Colonic mucosa (tissue), 4 donors: Measurements from ENCODE around the gene EPB41L5. TPM values are rescaled to one million over a fixed set of nuclear protein-coding genes. Genes with fewer than 3 reads are reported as not detected.
"Not testable (repeated sequence)": the region's sequence is repeated elsewhere in the genome, so short reads cannot be mapped to it uniquely, and the experiment has no call there.

Source experiments
- DNase-seq: peaks from one replicate; pipeline ENCODE4 v3.0.0-alpha.2; 2020
- H3K27ac ChIP-seq: fragments of 200-600 bp; one replicate; pipeline ENCODE4 v1.8.0; 2021
- H3K27me3 ChIP-seq: fragments of 200-600 bp; one replicate; pipeline ENCODE4 v1.8.0; 2021
- H3K36me3 ChIP-seq: fragments of 200-600 bp; one replicate; pipeline ENCODE4 v1.8.0; 2021
- H3K4me1 ChIP-seq: fragments of 200-600 bp; one replicate; pipeline ENCODE4 v1.8.0; 2021; ENCODE audit warnings: mild to moderate bottlenecking
- H3K4me3 ChIP-seq: fragments of 200-600 bp; one replicate; pipeline ENCODE4 v1.8.0; 2021
- H3K9ac ChIP-seq, 2 donors: one replicate each; pipeline ENCODE4 v1.7.0; 2013; ENCODE audit warnings: control low read depth in 2 of 2, low read depth in 2 of 2, low read length in 2 of 2
- H3K9me3 ChIP-seq: fragments of 200-600 bp; one replicate; pipeline ENCODE4 v1.8.0; 2021
- CTCF ChIP-seq: fragments of 200-600 bp; IDR thresholded peaks from one replicate; pipeline ENCODE4 v1.8.0; 2022; ENCODE audit warnings: antibody characterized with exemption, mild to moderate bottlenecking
- intact Hi-C: fragments of 100-400 bp; cut with DNase I; formaldehyde crosslinking; loops from one replicate; pipeline ENCODE4 v1.14.1; 2022
- total RNA-seq, 2 donors: library from RNA; stranded (reverse); fragmentation: NEBNext Ultra II Directional in 1 of 2; extraction: Animal tissue kit (Norgen Biotek cat#: 25700) in 1 of 2; gene quantifications; one replicate each; pipeline ENCODE4 v1.2.1, GENCODE V29; 2021
- donor health status: healthy.
- donor health status: DM: no; HTN: no; CAD: no.
- donor health status: DM: no; HTN: no; CAD: no.

Gene EPB41L5
- total RNA-seq, 2 donors from 2014 or later: 21.6 to 36.0 TPM

- Histone ChIP-seq H3K36me3 (no peaks in the 10 kb centered on the region), H3K9ac (no peak overlapping the region), H3K27me3 (no peaks in the 10 kb centered on the region), H3K27ac (no peak overlapping the region), H3K4me3 (no peak overlapping the region), H3K4me1 (peaks cover 4% of the 10 kb centered on the region), H3K9me3 (no peaks in the 10 kb centered on the region)
- intact Hi-C loops: no loop called here
- no peak for TF ChIP-seq CTCF
- peak; percentile 29 for DNase-seq
Measured at GRCh38 chr2:120066800-120067547, 54.1 kb downstream of the EPB41L5 start.

GRCh38 chr2:120068040-120068658 lies 55.3 kb downstream of the EPB41L5 start:
- H3K27me3 ChIP-seq, H3K4me3 ChIP-seq, H3K9me3 ChIP-seq, H3K36me3 ChIP-seq, H3K4me1 ChIP-seq, DNase-seq, intact Hi-C loops, H3K27ac ChIP-seq, H3K9ac ChIP-seq: not testable (repeated sequence)

GRCh38 chr2:120075545-120075944 lies 62.7 kb downstream of the EPB41L5 start:
- H3K4me3 ChIP-seq: no peak overlapping the region
- H3K4me1 ChIP-seq: no peaks in the 10 kb centered on the region
- no peaks in the 10 kb centered on the region for H3K9me3 ChIP-seq
- intact Hi-C loops: no loop called here
- H3K36me3 ChIP-seq: peaks cover 3% of the 10 kb centered on the region
- no peak for DNase-seq
- no peak overlapping the region for H3K27ac ChIP-seq
- H3K27me3 ChIP-seq: no peaks in the 10 kb centered on the region
- H3K9ac ChIP-seq: no peak overlapping the region
- TF ChIP-seq CTCF: no peak

- no peak overlapping the region for H3K27ac ChIP-seq
- no peaks in the 10 kb centered on the region for H3K4me1 ChIP-seq
- no peaks in the 10 kb centered on the region for H3K9me3 ChIP-seq
- H3K4me3 ChIP-seq: no peak overlapping the region
- no peak for TF ChIP-seq CTCF
- H3K27me3 ChIP-seq: no peaks in the 10 kb centered on the region
- no peak for DNase-seq
- intact Hi-C loops: no loop called here
- no peak overlapping the region for H3K9ac ChIP-seq
- H3K36me3 ChIP-seq: peaks cover 3% of the 10 kb centered on the region
Measured at GRCh38 chr2:120077896-120078295, 65.0 kb downstream of the EPB41L5 start.

- Histone ChIP-seq H3K9ac (no peak overlapping the region), H3K9me3 (no peaks in the 10 kb centered on the region), H3K27me3 (no peaks in the 10 kb centered on the region), H3K4me3 (no peak overlapping the region), H3K4me1 (no peaks in the 10 kb centered on the region), H3K27ac (no peak overlapping the region), H3K36me3 (peaks cover 3% of the 10 kb centered on the region)
- no peak for TF ChIP-seq CTCF
- no peak for DNase-seq
- intact Hi-C loops: no loop called here
Measured at GRCh38 chr2:120079647-120080046, 66.8 kb downstream of the EPB41L5 start.

GRCh38 chr2:120091436-120091835 lies 78.6 kb downstream of the EPB41L5 start:
- TF ChIP-seq CTCF: no peak
- no peaks in the 10 kb centered on the region for H3K36me3 ChIP-seq
- no peak overlapping the region for H3K4me3 ChIP-seq
- no peak overlapping the region for H3K9ac ChIP-seq
- H3K9me3 ChIP-seq: no peaks in the 10 kb centered on the region
- intact Hi-C loops: no loop called here
- no peak overlapping the region for H3K27ac ChIP-seq
- no peaks in the 10 kb centered on the region for H3K27me3 ChIP-seq
- H3K4me1 ChIP-seq: no peaks in the 10 kb centered on the region
- DNase-seq: no peak
